Esophagus mucosa (tissue), 1 donor: Measurements from ENCODE around the gene CENPO. TPM values are rescaled to one million over a fixed set of nuclear protein-coding genes. Genes with fewer than 3 reads are reported as not detected.

Experiments used
- ATAC-seq: fragments of 200-7000 bp; cut with Tn5 transposase; one replicate; pipeline ENCODE4 v1.9.1; 2020
- total RNA-seq: library from RNA; stranded (reverse); gene quantifications from one replicate; pipeline ENCODE4 v1.2.4, GENCODE V29; 2023
- donor health status: DM: yes; HTN: yes; CAD: no.

Gene CENPO
- total RNA-seq, 1 donor from 2014 or later, result 8.7 TPM

DNA sequence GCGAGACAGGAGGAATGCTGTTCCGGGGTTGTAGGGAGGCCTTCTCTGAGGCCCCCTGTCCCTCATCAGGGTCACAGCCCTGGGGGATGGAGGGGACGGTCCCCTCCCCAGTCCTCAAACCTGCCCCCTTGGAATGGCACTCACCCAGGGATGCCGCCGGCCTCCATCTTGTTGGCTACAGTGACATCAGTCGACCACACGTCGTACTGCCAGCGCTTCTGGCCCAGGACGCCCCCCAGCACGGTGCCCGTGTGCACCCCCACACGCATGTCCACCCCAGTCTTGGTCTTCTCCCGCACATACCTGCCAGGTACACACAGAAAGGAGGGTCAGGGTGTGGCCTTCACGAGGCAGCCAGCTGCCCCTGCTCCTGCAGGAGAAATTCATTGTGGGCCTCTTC lies 46.5 kb downstream of the CENPO start:
- no peak for ATAC-seq

DNA sequence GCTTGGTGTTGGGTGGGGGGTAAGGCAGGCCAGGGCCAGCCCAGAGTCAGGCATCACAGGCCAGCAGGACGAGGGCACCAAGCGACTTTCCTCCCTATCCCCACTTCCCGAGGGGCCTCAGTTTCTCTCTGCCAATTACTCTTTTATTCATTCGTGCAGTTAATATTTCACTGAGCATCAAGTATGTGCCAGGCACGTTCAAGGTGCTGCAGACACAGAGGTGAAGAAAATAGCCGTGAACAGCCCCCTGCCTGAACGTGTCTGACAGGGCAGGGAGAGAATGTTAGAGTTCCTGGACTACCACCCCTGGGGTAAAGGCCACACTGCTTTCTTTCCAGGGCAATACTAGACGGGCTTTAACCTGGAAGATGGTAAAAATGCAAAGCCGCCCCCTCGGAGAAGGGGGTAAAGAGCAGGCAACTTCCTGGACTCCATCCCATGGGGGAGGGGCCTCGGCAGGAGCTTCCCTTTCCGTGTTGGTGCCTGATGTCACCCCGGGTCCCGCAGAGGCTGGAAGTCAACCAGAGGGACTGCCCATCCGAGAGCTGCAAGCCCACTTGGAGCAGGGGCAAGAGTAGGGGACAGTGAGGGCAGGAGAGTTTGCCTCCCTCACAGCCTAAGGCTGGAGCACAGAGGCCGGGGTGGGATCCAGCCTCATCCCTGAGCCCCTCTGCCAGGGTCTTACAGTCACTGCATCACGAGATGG lies 47.1 kb downstream of the CENPO start:
- ATAC-seq, result no peak

DNA sequence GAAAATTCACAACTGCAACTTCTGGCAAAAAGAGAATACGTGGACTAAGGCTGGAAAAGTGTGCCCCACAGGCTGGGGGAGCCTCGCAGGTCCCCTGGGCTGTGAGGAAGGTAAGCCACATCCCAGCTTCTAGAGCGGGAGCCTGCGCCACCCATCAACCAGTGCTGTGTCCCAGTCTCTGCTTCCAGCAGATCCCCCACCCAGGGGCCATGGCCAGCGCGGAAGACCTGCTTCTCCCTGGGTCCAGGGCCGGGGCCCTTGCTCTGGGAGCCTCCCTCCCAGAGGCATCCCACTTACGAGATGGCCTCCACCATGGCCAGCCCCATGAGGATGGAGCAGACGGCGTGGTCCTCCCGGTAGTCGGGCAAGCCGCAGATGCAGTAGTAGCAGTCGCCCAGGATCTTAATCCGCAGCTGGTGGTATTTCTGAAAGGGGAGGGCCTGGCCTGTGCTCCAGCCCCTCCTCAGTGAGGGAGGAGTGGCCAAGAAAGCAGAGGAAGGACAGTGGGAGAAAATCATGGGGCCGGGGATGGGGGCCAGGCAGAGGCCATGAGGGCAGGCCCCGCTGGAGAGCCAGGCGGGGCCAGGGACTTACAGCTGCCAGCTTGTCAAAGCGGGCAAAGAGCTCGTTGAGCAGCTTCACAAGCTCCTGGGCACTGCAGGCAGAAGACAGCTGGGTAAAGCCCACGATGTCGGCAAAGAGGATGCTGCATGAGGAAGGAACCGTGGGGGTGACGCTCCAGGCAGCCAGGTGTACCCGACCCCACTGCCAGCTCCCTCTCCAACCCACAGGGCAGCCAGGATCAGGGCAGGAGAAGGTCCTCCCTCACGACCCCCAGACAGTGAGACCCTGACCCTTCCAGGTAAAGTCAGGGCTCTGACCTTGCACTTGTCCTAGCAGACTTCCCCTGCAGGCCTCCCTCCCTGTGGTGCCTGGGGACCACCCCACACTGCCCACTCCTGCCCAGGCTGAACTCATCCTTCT lies 48.0 kb downstream of the CENPO start:
- ATAC-seq, result no peak

DNA sequence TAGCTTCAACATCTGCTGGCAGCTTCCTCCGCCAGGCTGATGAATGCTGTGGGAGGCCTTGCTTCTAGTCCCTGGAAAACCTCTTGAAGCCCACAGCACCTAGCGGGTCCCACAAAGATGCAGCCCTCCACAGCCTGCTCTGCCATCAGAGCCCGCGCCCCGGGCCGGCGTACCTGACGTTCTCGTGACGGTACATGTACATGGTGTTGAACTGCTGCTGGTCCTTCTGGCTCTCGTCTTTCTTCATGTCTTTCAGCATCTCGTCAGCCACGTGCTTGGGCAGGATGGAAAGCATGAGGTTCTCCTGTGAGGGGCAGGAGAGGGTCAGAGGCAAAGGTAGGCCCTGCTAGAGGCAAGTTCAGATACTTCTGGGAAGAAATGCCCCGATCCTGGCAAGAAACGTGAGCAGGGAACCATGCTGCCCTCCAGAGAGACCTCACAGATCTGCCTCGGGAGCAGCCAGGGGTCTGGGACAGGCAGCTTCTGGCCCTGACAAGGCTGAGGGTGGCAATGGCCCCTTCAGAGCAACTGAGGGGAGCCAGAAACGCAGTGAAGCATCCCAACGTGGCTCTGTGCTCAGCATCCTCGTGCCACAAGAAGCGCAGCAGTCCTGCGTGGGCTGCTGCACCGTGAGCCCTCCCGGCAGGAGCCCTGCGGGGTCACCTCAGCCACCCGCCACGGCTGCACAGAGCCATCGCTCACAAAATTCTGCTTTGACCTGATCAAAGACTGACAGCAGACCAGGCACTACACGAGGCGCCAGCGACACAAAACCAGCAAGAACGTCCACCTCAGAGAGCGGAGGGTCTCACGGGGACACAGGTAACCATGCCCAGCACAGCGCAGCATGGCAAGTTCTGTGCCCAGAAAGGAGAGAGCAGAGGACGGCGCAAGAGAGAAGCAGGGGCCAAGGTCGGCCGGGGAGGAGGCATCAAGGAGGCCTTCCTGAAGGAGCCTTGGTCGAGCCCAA lies 49.1 kb downstream of the CENPO start:
- ATAC-seq, result no peak

DNA sequence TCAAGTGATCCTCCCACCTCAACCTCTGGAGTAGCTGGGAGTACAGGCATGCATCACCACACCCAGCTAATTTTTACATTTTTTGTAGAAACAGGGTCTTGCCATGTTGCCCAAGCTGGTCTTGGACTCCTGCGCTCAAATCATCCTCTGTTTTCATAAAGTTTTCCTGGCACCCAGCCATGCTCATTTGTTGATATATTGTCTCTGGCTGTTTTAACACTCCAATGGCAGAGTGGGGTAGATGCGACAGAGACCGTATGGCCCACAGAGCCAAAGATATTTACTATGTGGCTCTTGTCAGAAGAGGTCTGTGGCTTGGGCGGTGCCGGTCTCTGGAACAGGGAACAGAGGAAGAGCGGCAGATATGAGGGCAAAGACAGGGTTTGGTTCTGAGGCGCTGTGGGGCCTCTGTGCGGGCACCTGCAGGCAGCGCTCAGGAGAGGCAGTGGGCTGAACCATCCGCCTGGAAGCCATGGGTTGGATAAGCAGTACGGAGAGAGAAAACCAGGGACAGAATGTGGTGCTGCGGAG lies 50.2 kb downstream of the CENPO start:
- no peak for ATAC-seq

DNA sequence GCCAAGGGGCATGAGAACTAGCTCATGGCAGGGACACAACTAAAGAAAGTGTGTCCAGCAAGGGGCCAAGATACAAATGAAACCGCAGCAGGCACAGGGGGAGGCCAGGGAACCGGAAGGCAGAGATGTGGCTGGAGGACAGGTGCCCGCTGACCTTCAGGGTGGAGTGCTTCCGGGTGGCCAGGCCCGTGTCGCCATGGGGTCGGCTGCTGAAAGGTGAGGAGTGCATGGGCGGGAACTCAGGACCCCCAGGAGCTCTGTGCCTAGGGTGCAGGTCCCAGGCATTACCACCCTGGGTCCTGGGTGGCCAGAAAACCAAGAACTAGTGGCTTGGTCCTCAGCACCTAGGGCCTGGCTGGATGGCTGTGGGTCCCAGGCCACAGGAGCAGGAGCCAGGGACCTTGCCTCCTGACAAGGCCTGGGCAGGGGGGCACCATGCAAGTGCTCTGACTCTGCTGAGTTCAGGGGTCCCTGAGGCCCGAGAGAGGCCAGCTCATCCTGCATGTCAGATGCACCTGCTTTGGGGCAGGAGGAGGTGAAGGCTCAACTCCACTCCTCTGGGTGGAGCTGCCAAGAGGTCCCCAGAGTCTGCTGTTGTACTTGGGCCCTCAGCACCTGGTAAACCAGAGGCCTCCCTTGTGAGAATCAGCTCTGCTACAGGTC lies 50.9 kb downstream of the CENPO start:
- ATAC-seq, result no peak

DNA sequence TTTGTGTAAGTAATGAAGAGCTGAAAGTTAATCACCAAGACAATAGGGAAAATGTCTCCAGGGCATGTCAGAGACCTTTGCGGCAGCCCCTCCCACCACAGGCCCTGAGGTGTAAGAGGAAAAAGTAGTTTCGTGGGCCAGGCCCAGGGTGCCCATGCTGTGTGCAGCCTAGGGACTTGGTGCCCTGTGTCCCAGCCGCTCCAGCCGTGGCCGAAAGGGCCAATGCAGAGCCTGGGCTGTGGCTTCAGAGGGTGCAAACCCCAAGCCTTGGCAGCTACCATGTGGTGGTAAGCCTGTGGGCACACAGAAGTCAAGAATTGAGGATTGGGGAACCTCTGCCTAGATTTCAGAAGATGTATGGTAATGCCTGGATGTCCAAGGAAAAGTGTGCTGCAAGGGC lies 52.5 kb downstream of the CENPO start:
- no peak for ATAC-seq

DNA sequence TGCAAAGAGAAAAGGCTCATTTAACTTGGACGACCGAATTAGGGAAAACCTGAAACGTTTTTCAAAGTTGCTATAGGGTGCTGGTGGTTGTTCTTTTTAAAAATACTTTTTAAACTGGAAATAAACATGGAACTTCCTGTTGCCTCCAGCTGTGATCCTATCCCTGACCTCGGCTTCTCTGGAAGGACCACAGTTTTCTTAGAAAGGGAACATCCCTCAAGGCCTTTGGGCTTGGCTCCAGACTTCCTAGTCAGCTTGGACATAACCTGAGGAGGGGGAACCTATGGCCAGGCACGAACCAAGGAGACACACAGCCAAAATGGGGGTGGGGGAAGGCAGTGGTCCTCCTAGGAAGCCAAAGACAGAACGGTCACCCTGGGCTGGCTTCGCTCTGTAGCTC lies 57.7 kb downstream of the CENPO start:
- no peak for ATAC-seq

DNA sequence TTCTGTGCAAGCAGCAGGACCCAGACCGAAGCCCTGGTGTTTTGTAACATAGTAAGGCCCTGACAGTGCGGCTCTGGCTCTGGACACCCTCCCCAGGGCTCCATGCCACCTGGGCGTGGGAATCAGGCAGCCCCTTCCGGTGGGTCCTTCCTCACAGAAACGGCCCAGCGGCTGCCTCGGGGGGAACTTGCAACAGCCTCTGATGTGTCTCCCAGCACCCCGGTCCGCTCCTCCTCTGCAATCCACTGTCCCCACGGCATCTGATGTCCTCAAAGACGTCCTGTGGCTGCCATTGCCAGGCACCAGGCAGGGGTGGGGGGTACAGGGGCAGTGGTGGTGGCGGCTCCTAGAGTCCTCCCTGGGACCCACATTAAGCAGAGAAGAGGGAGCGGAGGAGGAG lies 58.8 kb downstream of the CENPO start:
- no peak for ATAC-seq

DNA sequence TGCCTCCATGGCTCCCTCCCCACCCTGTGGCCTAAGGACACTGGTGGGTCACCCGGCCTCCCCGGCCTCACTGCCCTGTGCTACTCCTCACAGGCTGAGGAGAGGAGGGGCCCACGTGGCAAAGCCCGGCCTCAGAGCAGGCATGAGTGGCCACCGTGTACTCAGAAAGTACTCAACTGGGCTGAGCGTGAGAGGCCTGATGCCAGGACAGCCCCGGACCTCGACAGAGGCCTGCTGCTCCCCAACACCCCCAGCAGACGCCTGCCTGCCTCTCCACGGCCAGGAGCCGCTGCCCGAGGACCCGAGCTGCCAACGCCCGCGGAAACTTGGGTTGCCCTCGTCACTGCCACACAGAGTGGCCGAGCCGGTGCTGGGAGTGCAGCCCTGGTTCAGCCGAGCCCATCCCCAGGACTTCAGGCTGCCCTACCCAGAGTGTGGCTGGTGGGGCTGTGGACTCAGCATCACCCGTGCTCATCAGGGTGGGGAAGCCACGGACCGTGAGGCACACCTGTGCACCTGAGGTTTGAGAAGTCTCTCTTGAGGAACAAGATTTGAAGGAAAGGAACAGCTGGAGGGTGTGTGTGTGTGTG lies 59.3 kb downstream of the CENPO start:
- ATAC-seq, result no peak

DNA sequence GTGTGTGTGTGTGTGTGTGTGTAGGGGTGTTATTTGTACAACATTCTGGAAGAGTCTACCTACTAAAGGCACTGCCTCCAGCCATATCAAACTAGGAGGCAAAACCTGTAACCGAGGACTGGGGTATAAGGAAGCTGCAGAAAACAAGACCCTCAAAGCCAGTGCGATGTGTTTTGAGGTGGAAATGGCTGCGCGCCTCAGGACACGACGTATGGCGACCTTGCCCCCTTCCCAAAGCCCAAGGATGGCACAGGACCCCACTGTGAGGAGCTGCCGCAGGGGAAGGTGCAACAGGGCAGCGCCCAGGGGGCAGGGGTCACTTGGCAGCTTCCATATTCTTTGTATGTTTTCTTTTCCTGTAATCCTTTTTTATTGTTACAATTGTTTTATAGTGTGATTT lies 59.8 kb downstream of the CENPO start:
- no peak for ATAC-seq

DNA sequence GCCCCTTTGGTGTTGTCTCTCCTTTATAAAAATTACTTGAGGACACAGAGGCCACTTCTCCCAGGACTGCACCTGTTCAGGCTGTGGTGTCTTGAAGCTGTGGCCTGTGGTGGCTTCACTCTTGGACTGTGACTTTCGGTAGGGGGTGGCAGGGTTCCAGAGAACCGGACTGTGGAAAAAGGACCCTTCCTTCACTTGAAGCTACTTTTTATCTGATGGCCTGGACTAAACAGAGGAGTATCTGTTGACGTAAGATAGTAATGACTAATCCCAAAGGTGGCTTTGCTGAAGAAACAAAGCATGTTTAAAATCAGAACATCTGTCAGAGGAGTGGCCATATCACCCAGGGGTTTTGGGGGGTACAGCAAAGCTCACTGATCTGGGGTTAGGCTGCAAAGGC lies 60.8 kb downstream of the CENPO start:
- no peak for ATAC-seq

DNA sequence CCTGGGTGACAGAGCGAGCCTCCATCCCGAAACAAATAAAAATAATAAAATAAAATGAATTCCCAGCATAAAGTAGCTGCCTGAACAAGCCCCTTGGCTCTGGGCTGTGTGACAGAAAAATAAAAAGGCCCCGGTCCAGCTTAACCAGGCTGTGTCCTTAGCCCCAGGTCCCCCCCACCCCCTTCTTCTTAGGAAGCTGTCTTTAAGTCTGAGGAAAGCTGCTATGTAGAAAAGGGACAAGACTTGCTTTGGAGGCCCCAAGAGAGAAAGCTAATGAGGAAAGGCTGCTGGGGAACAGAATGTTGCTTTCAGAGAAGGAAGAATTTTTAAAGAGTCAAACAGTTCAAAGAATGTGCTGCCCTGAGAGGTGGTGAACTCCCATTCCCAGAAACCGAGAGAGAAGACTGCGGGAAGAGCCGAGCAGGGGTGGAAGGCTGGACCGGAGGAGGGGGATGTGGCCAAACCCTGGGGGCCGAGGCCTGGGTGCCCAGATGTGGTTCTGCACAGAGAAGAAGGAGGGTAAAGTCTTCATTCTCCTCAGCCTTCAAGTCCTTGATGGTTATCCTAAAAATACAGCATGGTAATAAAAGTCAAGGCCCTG lies 61.9 kb downstream of the CENPO start:
- ATAC-seq, result no peak

DNA sequence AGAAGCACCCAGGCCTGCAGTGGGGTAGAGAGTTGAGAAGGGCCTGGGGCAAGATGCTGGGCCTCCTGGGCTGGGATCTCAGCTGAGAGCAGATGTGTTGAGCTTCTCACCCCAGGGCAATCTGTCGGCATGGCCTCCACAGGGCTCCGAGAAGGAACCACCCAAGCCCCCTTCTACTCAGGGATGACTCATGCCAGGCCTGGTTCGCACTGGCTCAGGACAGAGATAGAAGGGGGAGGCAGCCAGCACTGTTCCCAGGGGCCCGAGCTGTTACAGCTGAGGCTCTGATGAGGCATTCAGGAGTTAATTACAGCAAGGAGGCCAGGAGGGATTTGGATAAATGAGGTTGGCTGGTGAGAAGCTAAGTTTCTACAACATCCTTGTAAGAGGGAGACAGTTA lies 62.5 kb downstream of the CENPO start:
- no peak for ATAC-seq

DNA sequence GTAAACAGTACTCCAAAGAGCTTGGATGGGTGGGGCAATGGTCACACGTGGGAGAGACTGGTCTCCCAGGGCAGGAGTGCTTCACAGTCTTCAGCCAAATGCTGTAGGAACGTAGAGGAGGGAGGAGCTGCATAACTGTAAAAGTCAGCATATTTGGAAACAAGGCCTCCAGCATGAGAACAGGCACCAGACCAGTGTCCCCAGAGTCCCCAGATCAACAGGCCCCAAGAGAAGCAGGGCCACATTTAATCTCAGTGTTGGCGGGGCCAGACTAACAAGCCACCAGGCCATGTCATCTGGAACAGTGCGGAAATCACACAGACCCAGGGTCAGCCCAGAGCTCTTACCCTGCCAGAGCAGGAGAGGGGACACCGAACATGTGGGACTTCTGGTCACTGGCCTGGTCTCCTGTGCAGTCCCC lies 63.6 kb downstream of the CENPO start:
- no peak for ATAC-seq

DNA sequence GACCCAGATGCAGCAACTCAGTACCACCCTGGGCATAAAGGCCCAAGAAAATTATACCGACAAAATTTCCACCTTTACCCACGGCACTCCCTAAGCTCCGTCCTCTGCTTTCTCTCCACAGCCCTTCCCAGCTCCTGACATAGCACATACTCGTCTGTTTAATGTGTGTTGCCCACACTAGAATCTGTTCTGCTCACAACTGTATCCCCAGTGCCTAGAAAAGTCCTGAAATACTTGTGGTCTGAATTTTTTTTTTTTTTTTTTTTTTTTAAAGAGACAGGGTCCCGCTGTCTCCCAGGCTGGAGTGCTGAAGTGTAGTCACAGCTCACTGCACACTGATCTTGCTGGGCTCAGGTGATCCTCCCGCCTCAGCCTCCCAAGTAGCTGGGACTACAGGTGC lies 64.5 kb downstream of the CENPO start:
- no peak for ATAC-seq

DNA sequence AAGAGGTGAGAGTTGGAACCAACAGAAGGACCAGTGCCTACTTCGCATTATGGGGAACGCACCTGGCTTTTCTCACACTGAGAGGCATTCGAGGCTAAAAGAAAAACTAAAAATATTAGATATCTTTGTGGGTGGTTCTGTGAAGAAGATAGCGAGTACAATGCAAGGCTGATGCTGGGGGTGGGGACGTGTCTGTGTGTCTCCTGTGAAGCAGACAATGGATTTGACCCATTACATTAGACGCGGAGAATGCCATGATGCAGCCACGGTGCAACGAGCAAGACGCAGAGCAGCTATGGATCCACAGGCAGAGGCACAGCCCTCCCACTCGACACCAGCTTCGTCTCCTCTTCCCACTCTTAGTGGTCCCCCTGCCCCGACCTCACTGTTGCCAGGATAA lies 65.8 kb downstream of the CENPO start:
- ATAC-seq, result no peak

DNA sequence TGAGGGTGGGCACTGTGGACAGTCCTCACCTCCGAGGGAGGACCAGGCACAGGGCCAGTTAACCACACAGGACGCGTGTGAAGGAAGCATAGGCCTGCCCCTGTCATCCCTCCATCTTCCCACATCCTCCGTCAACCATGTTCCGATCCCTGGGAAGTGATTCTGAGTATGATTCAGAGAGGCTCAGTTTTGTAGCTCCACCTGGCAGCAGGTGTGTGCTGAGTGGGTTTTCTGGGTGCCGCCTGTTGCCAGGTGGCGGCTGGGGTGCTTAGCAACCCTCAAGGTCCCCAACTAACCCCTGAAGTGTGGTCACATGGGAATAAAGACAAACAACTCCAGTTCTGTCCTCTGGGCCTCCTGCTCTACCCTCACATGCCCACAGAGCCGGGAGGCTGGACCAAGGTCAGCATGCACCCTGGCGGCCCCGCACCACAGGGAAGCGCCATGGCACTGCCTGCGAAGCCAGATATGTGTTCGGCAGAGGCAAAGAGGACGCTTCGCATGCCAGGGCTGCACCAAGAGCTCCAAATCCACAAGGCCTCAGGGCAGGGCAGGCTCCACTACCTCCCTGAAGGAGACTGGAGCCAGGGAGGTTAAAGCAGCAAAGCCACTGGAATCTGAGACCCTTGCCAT lies 66.9 kb downstream of the CENPO start:
- ATAC-seq, result no peak

DNA sequence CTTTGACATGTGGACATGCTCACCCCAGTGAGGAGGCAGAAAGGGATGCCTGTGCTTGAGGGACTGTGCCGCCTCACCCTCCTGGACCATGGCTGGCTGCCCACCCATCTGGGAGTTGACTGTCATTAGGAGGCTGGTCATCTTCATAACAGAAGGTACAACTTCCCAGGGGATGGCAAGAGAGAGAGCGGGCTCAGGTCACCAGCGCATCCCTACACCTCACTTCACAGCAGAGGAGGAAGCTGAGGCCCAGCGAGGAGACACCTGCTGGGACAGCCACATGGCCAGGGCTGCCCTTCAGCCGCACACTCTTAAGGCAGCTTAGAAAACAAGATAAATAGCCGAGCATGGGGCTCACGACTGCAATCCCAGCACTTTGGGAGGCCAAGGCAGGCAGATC lies 67.4 kb downstream of the CENPO start:
- ATAC-seq, result no peak

DNA sequence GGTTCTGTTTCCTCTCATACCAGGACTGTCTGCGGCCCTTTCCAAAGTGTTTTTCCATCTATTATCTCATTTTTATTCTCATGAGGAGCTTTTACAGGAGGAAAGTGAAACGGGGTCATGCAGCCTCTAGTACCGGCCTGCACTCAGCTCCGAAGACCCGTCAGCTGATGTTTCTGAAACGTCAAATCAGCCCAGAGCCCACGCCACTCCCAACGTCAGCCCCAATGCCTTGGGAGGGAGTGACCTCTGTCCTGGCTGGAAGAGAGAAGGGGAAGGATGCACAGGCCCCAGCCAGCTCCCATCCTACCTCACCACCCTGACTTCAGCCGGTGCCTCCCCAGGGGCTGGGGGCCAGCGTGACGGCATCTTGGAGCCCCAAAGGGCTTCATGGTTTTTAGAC lies 68.3 kb downstream of the CENPO start:
- ATAC-seq, result no peak

DNA sequence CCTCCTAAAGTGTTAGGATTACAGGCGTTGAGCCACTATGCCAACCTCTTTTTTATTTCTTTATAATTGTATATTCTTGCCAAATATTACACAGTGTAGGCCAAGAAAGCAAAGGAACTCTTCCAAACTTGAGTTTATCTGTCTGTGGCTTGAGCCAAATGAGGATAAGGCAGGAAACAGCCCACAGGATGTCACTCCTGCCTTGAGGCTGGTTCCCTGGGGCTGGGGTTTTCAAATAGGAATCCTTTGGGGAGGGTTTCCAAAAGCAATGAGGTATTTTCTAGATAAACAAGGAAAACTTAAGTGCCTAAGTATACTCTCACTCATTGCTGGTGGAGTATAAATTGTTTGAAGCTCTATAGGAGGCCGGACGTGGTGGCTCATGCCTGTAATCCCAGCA lies 70.4 kb downstream of the CENPO start:
- no peak for ATAC-seq
